NCI-H1092 treated with DMSO at 0.1 percent for 48 hours (cell line): ENCODE results near the gene RABGGTA.

Experiments used
- DNase-seq: peaks from one replicate; lab custom pipeline; 2025; lab: John Stamatoyannopoulos, UW

Gene RABGGTA

GRCh38 chr14:24216345-24216699 is 55.1 kb downstream of the RABGGTA start:
- no peak for DNase-seq
